Transverse colon (tissue), 4 donors: ENCODE results near the gene PSMA5.

Experiments used
- CTCF ChIP-seq, 5 experiments: fragments of 200-600 bp in 3 of 5; fragments of 450-650 bp in 2 of 5; sonication (generic) in 3 of 5; IDR thresholded peaks; 1 replicate in 2 of 5; 2 replicates in 3 of 5; pipeline ENCODE4 v1.5.1; 2016 to 2017; ENCODE audit warnings: antibody characterized with exemption in 5 of 5, inconsistent platforms in 3 of 5, mild to moderate bottlenecking in 2 of 5, moderate library complexity in 1 of 5
- POLR2AphosphoS5 ChIP-seq, 3 donors: sonication (generic); formaldehyde crosslinking; IDR thresholded peaks; one replicate each; pipeline ENCODE4 v1.6.1; 2016; ENCODE audit warnings: antibody characterized with exemption in 3 of 3

DNA sequence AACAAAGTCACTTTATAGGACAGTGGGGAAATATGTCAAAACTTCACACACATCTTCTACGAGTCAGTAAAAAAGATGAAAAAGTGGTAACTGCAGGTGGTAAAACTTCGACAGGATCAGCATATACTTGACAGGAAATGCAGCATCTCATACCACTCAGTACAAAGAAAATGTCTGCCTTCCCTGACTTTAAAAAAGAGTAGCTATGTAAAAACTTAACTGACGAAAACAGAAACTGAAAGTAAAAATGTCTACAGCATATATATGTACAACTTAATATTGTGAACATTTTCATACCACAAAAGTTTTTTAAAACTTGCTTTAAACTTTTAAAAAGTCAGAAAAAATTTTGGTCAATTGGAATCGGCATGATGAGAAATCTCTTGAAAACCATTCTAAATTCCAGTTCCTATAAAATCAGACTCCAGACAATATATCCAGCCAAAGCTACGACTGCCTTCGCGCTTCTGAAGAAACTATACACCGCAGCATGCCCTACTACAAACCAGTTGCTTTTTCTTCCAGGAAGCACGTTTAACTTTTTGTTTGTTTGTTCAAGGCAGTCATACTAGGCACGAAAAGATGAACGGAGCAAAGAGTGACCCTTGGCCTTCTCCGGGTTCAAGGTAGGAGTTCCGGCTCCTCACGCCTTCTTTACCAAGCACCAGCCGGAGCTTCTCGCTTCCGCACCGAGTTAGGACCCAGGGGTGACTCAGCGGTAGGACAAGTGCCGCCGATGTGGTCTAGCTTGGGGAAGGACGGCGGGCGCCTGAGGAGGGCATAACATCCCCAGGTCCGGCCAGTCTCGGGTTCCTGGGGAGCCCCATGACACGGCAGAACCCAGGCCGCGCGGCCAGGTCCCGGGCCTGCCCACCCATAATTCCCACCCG is 612 bp downstream of the PSMA5 start:
- TF ChIP-seq CTCF (IDR thresholded peaks at IDR 0.05) (no peak), POLR2AphosphoS5 (IDR thresholded peaks at IDR 0.05) (no peak)
